Measurements from ENCODE around the gene OR4L1.

DNA sequence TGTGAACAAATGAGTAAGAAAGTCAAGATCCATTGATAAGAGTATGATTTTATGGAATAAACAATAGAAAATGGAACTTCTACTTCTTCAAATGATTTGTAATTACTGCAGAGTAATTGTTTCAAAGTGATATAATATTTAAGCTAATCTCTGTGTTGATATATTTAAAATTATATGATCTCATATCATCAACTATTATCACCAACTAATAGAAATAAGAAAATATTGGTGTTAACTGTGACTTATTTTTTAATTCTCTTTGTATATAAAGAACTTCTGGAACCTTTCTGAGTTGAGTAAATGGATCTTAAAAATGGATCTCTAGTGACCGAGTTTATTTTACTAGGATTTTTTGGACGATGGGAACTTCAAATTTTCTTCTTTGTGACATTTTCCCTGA is at the start of gene OR4L1:
- TF ChIP-seq RFX5 (IDR thresholded peaks at IDR 0.05) (no peak), ZFP36 (IDR thresholded peaks at IDR 0.05; ENCODE audit: borderline replicate concordance, partially characterized antibody) (no peak), PBX3 (IDR thresholded peaks at IDR 0.05) (no peak), FOXS1 (CRISPR knock-in tag; IDR thresholded peaks at IDR 0.05) (no peak), MAZ (IDR thresholded peaks at IDR 0.05; ENCODE audit: borderline replicate concordance, low read depth, low read length) (no peak), EP300 (IDR thresholded peaks at IDR 0.05) (no peak), SREBF2 (IDR thresholded peaks at IDR 0.05) (no peak)
- TF ChIP-seq, protein P1, sequence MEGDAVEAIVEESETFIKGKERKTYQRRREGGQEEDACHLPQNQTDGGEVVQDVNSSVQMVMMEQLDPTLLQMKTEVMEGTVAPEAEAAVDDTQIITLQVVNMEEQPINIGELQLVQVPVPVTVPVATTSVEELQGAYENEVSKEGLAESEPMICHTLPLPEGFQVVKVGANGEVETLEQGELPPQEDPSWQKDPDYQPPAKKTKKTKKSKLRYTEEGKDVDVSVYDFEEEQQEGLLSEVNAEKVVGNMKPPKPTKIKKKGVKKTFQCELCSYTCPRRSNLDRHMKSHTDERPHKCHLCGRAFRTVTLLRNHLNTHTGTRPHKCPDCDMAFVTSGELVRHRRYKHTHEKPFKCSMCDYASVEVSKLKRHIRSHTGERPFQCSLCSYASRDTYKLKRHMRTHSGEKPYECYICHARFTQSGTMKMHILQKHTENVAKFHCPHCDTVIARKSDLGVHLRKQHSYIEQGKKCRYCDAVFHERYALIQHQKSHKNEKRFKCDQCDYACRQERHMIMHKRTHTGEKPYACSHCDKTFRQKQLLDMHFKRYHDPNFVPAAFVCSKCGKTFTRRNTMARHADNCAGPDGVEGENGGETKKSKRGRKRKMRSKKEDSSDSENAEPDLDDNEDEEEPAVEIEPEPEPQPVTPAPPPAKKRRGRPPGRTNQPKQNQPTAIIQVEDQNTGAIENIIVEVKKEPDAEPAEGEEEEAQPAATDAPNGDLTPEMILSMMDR (IDR thresholded peaks at IDR 0.05): no peak

All from A549 (cell line).